Lower leg skin (tissue), 4 donors: Measurements from ENCODE around the gene SLC1A7. TPM values are rescaled to one million over a fixed set of nuclear protein-coding genes. Genes with fewer than 3 reads are reported as not detected.
A peak's percentile ranks its signal among the peaks of the same experiment; 100 is the strongest.

ENCODE experiments used
- DNase-seq, 2 donors: peaks; one replicate each; pipeline ENCODE4 v3.0.0-alpha.2; 2019; ENCODE audit warnings: low spot score in 2 of 2
- H3K4me3 ChIP-seq: fragments of 200-600 bp; sonication (generic); 2 replicates; pipeline ENCODE4 v1.5.1; 2017; ENCODE audit warnings: mild to moderate bottlenecking, low read depth; ENCODE audit not compliant: poor library complexity, severe bottlenecking
- POLR2A ChIP-seq, 2 donors: fragments of 450-650 bp; IDR thresholded peaks; one replicate each; pipeline ENCODE4 v1.6.1; 2016 to 2017; ENCODE audit warnings: antibody characterized with exemption in 2 of 2, mild to moderate bottlenecking in 1 of 2, moderate library complexity in 1 of 2
- WGBS, 2 donors: methylation state at CpG; one replicate each; pipeline ENCODE4 v1.1.5; 2018; 5-methylcytosine and 5-hydroxymethylcytosine counted together
- intact Hi-C: fragments of 100-400 bp; cut with DNase I; formaldehyde crosslinking; loops from one replicate; pipeline ENCODE4 v1.15.0; 2023; ENCODE audit warnings: low total_unique reads
- total RNA-seq, 4 donors: library from RNA; depleted of rRNA; stranded (reverse); fragments of >200 nt; gene quantifications; one replicate each; pipeline ENCODE4 v1.1.0, GENCODE V29; 2016
- TF ChIP-seq, protein P1 (sequence below), 3 donors: fragments of 450-650 bp; IDR thresholded peaks; one replicate each; pipeline ENCODE4 v1.5.1; 2016; ENCODE audit warnings: antibody characterized with exemption in 3 of 3, mild to moderate bottlenecking in 3 of 3, moderate library complexity in 2 of 3

SLC1A7 gene
- total RNA-seq, 4 donors from 2014 or later, result not detected

DNA sequence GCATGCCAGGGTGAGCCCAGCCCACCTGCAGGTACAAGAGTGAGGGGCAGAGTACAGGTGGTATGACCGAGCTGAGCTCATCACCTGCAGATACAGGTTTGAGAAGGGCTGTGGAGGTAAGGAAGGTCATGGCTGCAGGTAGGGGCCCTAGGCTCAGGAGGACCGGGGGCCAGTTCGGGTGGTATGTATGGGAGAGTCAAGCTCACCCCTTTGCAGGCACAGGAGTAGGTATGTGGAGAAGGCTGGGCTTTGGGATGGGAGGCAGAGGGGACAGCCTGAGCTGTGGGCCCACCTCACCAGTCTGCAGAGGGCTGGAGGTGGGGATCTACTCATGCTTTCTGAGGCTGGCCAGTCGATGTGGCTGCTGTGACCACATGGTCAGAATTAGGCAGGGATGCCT, 63.2 kb downstream of the SLC1A7 start:
- no peak for TF ChIP-seq POLR2A (IDR thresholded peaks at IDR 0.05)
- TF ChIP-seq, protein P1, sequence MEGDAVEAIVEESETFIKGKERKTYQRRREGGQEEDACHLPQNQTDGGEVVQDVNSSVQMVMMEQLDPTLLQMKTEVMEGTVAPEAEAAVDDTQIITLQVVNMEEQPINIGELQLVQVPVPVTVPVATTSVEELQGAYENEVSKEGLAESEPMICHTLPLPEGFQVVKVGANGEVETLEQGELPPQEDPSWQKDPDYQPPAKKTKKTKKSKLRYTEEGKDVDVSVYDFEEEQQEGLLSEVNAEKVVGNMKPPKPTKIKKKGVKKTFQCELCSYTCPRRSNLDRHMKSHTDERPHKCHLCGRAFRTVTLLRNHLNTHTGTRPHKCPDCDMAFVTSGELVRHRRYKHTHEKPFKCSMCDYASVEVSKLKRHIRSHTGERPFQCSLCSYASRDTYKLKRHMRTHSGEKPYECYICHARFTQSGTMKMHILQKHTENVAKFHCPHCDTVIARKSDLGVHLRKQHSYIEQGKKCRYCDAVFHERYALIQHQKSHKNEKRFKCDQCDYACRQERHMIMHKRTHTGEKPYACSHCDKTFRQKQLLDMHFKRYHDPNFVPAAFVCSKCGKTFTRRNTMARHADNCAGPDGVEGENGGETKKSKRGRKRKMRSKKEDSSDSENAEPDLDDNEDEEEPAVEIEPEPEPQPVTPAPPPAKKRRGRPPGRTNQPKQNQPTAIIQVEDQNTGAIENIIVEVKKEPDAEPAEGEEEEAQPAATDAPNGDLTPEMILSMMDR (IDR thresholded peaks at IDR 0.05), result no peak
- no peak overlapping the region for H3K4me3 ChIP-seq
- intact Hi-C loops, result no loop called here
- 75 to 79% methylated on average over 4 of the region's 4 CpGs for WGBS, 2 donors
- no peak for DNase-seq

DNA sequence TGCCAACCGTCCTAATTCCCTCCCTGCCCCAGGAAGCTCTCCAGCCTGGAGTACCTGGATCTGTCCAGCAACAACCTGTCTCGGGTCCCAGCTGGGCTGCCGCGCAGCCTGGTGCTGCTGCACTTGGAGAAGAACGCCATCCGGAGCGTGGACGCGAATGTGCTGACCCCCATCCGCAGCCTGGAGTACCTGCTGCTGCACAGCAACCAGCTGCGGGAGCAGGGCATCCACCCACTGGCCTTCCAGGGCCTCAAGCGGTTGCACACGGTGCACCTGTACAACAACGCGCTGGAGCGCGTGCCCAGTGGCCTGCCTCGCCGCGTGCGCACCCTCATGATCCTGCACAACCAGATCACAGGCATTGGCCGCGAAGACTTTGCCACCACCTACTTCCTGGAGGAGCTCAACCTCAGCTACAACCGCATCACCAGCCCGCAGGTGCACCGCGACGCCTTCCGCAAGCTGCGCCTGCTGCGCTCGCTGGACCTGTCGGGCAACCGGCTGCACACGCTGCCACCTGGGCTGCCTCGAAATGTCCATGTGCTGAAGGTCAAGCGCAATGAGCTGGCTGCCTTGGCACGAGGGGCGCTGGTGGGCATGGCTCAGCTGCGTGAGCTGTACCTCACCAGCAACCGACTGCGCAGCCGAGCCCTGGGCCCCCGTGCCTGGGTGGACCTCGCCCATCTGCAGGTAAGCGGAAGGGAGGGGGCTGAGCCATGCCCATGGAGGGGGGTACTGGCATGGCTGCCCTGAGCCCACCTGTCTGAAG, 63.9 kb downstream of the SLC1A7 start:
- 93 to 95% methylated on average over 46 of the region's 46 CpGs for WGBS, 2 donors
- DNase-seq, result no peak
- TF ChIP-seq, protein P1 (IDR thresholded peaks at IDR 0.05), result no peak
- TF ChIP-seq POLR2A (IDR thresholded peaks at IDR 0.05), result no peak
- H3K4me3 ChIP-seq, result no peak overlapping the region
- intact Hi-C loops, result no loop called here

DNA sequence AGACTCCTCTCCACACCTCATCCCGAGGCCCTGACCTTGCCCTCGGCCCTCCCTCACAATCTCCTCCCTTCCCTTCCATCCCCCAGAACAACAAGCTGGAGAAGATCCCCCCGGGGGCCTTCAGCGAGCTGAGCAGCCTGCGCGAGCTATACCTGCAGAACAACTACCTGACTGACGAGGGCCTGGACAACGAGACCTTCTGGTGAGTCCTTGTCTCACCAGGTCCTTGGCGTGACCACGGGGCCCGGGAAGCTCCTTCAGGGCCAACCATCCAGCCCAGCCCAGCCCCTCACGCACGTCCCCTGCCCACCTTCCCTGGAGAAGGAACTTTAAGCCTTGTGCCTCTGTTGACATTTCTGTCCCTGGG, 64.9 kb downstream of the SLC1A7 start:
- WGBS, 2 donors, result 87 to 88% methylated on average over 13 of the region's 13 CpGs
- H3K4me3 ChIP-seq, result no peak overlapping the region
- TF ChIP-seq, protein P1 (IDR thresholded peaks at IDR 0.05), result no peak
- TF ChIP-seq POLR2A (IDR thresholded peaks at IDR 0.05), result no peak
- intact Hi-C loops, result no loop called here
- no peak for DNase-seq

DNA sequence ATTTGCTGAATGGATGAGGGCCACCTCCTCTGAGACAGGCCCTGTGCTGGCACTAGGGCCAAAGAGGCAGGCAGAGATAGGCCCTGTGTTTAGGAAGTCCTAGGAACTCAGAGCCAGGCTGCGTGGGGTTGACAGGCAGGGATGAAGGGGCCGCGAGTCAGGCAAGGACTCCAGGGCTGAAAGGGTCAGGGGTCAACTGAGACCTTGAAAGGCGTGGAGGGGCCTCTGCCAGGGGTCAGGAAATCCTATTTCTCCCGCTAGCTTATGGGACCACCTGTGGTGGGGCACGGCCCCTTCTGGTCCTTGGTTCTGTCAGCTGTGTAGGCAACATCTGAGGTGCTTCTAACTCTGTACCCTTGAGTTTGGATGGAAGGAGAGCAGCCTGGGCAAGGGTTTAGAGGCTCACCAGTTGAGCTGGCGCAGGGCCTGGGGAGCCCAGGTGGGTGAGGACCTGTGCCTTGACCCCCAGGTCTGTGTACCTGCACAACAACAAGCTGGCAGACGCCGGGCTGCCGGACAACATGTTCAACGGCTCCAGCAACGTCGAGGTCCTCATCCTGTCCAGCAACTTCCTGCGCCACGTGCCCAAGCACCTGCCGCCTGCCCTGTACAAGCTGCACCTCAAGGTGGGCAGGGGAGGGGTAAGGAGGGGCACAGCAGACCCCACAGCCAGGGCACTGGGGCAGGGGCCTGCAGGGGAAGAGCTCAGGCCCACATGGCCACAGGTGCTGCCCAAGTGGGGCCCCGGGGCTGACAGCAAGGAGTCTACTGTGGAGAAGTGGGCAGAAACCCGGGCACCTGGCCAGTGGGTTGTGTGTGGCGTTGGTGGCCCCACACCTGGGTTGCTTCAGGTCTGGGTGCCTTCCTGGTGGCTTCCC, 65.5 kb downstream of the SLC1A7 start:
- TF ChIP-seq, protein P1 (IDR thresholded peaks at IDR 0.05), result no peak
- TF ChIP-seq POLR2A (IDR thresholded peaks at IDR 0.05), result no peak
- WGBS, 2 donors, result 92 to 94% methylated on average over 18 to 19 of the region's 19 CpGs
- no peak for DNase-seq
- H3K4me3 ChIP-seq, result no peak overlapping the region
- intact Hi-C loops, result no loop called here

DNA sequence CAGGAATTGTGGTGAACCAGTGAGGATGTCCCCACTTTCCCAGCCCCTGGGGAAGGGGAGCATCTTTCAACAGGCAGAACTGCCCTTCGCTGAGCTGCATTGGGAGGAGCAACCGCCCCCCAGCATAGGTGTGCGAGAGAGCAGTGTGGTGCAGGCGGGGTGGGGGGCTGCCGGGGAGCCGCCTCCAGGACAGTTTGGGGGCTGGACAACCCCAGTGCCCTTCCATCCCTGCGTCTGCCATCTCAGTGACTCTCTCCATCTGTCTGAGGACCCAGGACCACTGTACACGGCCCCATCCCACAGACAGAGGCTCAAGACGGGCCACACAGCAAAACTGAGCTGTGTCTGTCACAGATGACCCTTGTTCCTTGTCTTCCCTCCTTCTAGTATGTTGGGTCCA, 66.3 kb downstream of the SLC1A7 start:
- intact Hi-C loops, result no loop called here
- TF ChIP-seq POLR2A (IDR thresholded peaks at IDR 0.05), result no peak
- H3K4me3 ChIP-seq, result no peak overlapping the region
- no peak for DNase-seq
- 91 to 93% methylated on average over 4 to 9 of the region's 9 CpGs for WGBS, 2 donors

DNA sequence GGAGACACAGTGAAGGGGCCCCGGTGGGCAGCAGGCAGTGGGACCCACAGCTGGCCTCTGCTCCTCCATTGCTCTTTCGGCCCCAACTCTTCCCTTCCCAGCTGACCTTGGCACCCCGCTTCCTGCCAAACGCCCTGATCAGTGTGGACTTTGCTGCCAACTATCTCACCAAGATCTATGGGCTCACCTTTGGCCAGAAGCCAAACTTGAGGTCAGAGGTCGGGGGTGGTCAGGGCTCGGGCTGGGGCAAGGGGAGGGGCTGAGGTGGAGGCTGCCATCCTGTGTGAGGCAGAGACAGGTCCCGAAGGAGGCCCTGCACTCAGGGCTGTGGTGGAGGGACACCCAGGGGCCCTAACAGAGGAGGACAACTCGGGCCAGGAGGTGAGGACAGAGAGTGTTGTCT, 66.7 kb downstream of the SLC1A7 start:
- WGBS, 2 donors, result 71 to 75% methylated on average over 8 of the region's 8 CpGs
- intact Hi-C loops, result no loop called here
- no peak overlapping the region for H3K4me3 ChIP-seq
- peak in 1 of 2 donors; percentile 79 for DNase-seq
- TF ChIP-seq, protein P1 (IDR thresholded peaks at IDR 0.05), result no peak
- no peak for TF ChIP-seq POLR2A (IDR thresholded peaks at IDR 0.05)
